NCI-H2227 treated with DMSO at 0.1 percent for 48 hours (cell line): ENCODE results near the gene FARP1.

ENCODE experiments used
- DNase-seq: peaks from one replicate; lab custom pipeline; 2025; lab: John Stamatoyannopoulos, UW

The FARP1 gene

GRCh38 chr13:98420554-98421175 is 277.8 kb downstream of the FARP1 start:
- no peak for DNase-seq

GRCh38 chr13:98422046-98422445 is 279.2 kb downstream of the FARP1 start:
- DNase-seq, result no peak

- no peak for DNase-seq
Observed at GRCh38 chr13:98423417-98423816, 280.5 kb downstream of the FARP1 start.

DNA sequence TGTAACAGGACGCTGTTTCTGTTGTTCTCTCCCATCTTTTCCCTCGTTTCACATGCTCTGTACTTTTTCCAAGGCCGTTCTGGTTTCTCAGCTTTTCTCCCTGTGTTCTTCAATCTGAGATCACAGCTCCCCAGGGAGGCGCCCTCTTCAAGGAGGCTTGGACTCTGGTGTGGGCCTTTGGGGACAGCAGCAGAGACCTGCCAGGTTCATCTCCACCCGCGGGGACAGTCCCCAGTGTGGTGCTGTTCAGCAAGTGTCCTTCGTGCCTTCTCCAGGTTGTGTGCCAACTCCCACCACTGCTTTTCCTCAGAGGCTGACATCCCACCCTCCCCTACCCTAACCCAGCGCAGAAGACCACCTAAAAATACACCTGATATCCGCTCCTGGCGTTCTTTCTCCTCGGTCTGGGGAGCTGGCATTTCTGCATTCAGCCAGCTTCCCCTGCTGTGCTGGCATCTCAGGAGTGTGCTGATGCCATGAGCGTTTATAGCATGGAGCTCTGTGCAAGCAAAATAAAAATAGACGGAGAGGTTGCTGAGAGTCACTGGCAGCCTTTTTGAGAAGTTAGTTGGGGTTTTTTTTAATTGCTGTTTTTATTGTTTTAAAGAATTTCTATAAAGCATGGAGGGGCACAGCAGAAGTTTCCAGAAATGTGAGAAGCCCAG is 284.6 kb downstream of the FARP1 start:
- DNase-seq, result no peak

DNA sequence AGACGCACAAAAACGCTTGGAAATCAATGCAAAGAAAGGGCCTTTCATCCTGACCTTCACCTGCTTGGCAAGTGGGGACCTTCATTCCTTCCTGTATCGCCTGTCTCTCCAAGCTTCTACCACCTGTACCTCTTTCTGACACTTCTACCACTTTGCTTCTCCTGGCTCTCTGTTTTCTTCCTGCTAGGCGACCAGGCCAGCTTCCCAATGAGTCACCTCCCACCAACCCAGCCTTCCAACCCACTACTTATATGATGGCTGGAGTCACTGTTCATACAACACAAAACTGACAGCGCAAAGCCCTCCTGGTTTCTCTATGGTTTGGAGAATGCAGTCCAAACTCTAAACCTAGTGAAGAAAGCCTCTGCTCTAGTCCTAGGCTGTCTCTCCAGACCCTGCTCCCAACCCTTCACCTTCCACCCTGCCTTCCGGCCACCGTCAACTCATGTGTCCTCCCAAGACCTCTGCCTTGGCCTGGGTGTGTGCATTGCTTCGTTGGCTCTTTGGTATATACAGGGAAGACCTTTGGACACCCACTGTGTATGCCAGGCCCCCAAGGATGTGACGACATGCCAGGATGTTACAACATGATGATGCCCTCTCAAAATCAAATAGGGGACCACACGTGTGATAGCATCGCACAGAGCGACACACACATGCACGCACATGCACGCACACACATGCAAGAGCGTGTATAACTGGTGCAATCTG is 285.5 kb downstream of the FARP1 start:
- no peak for DNase-seq

DNA sequence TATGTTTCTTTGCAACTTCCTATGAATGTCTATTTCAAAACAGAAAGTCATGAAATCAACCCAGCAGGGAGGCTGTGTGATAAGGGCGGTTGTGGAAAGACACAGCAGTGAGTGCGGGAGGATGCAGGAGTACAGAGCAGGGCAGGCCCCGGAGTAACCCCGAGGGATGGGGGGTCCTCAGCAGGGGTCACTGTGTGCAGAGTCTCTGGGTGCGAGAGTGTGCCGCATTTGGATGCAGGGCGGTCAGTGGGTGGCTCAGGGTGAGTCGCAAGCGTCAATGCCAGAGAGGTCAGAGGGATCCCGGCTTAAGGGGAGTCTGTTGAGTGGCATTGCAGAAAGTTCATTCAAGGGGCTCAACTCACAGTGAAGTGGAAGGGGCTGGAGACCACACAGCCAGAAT is 286.2 kb downstream of the FARP1 start:
- DNase-seq, result no peak

GRCh38 chr13:98429531-98429930 is 286.6 kb downstream of the FARP1 start:
- DNase-seq, result no peak

DNA sequence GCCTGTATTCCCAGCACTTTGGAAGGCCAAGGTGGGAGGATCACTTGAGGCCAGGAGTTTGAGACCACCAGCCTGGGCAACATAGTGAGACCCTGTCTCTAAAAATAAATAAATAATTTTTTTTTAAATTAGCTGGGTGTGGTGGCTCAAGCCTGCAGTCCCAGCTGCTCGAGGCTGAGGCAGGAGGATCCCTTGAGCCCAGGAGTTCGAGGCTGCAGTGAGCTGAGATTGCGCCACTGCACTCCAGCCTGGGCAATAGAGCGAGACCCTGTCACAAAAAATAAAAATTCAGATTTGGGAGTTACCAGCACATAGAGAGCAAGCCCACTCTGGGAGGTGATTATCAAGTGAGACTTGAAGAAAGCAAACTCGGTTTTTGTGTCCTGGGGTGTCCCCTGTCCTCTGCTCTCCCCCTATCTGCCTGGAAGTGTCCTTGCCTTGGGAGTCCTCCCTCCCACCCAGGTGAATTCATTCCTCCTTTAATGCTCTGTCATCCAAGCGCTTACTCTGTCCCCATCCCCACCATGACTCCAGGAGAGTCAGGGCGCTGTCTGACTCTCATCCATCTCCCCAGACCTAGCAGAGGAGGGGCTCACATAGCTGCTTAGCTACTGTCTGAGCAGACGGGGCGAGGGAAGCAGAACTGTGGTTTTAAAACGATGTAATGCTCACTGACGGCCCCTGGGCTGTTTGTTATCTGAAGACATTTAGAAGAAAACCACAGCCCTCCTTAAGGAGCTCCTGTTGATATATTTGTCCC is 287.3 kb downstream of the FARP1 start:
- DNase-seq, result no peak

- DNase-seq, result no peak
Observed at GRCh38 chr13:98432638-98433037, 289.7 kb downstream of the FARP1 start.

GRCh38 chr13:98433654-98434053 is 290.8 kb downstream of the FARP1 start:
- DNase-seq, result no peak

DNA sequence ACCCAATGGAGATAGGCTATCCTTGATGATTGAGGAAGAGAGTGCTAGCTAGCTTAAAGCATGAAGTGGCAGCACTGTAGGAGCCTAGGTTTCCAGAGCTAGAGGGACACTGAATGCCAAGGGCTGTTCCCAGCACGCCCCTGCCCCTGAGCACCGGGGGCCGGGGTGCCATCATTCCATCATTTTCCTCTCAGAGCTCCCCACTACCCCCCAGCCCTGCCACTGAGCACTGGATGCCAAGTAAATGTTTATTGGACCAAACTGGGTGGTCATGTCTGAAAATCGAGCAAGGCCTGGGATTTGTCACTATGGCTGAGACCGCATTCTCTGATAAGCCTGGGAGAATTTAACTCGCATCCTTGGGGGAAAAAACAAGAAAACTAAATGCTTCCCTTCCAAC is 291.2 kb downstream of the FARP1 start:
- no peak for DNase-seq

DNA sequence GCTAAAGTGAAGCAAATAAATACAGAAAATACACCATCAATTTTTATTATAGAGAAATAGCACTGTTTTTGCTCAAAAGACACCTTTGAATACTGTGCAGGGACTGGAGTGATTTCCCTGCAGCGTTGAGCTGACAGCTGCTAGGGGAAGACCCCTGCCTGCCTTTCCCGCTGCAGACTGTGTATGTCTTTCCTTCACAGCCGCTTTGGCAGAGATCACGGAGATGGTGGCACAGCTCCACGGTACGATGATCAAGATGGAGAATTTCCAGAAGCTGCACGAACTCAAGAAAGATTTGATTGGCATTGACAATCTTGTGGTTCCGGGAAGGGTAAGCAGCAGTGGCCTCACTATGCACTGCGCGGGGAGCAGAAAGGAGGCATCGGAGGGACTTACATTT is 292.5 kb downstream of the FARP1 start:
- DNase-seq, result no peak

- DNase-seq, result no peak
Observed at GRCh38 chr13:98436233-98436910, 293.5 kb downstream of the FARP1 start.

DNA sequence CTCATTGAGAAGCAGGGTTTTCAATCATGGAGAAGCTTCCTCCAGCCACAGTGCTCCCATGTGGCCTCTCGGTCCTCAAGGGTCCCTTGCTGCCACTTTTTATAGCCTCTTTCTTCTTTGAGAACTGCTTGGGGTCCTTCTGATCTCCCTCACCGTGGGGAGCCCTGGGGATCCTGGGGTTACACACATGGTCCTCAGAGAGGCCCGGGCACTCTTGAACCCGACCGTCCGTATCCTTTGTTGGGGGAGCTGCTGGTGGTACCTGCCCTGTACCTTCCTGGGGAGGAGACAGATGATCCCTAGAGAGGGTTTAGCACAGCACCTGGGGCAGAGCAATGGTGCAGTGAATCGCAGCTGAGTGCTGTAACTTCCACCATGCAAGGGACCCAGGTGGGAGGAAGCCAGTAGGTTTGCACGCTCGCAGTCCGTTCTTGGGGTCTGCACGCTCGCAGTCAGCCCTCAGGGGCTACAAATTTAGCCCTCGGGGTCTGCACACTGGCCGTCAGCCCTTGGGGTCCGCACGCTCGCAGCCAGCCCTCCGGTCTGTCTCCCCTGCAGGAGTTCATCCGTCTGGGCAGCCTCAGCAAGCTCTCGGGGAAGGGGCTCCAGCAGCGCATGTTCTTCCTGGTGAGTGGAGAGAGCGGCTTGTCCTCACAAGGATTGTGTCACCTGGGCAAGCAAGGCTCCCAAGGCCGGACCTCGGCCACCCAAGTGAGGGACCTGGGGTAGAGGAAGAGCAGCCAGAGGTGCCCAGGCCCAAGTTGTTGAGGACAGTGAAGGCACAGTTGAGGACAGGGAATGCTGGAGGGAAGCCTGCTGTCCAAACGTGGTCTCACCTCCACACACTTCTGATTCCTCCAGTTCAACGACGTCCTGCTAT is 295.6 kb downstream of the FARP1 start:
- DNase-seq, result no peak

DNA sequence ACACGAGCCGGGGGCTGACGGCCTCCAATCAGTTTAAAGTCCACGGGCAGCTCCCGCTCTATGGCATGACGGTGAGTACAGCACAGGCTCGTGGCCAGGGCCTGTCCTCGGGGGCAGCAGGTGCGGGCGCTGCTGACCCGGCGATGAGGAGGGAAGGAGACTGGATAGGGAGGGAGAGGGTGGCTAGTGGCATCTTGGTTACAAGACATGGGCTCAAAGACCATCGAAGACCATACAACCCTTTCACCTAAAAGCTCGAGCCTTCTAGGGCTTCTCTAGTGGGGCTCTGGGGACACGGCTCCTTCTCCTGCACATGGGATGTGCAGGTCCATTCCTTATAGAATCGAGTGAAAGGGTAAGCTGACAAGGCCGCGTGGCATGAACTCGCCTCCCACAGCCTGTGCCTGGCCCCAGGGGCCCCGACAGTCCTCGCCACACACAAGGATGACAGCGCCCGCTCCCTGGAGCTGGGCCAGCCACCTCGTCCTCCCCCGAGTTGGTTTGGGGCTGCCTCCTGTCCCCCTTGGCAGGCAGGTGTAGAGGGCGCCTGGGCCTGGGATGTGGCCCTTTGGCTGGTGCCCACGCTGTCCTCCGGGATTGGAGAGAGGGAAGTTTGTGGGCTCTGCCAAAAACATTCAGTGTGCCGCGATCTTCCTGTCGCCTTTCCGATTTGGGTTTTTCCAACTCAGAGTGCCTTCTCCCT is 296.4 kb downstream of the FARP1 start:
- DNase-seq, result no peak

- no peak for DNase-seq
Observed at GRCh38 chr13:98439896-98440295, 297.0 kb downstream of the FARP1 start.

GRCh38 chr13:98440390-98441055 is 297.6 kb downstream of the FARP1 start:
- no peak for DNase-seq

GRCh38 chr13:98441056-98441676 is 298.3 kb downstream of the FARP1 start:
- DNase-seq, result no peak
